Measurements from ENCODE around the gene EDC3.

The EDC3 gene

DNA sequence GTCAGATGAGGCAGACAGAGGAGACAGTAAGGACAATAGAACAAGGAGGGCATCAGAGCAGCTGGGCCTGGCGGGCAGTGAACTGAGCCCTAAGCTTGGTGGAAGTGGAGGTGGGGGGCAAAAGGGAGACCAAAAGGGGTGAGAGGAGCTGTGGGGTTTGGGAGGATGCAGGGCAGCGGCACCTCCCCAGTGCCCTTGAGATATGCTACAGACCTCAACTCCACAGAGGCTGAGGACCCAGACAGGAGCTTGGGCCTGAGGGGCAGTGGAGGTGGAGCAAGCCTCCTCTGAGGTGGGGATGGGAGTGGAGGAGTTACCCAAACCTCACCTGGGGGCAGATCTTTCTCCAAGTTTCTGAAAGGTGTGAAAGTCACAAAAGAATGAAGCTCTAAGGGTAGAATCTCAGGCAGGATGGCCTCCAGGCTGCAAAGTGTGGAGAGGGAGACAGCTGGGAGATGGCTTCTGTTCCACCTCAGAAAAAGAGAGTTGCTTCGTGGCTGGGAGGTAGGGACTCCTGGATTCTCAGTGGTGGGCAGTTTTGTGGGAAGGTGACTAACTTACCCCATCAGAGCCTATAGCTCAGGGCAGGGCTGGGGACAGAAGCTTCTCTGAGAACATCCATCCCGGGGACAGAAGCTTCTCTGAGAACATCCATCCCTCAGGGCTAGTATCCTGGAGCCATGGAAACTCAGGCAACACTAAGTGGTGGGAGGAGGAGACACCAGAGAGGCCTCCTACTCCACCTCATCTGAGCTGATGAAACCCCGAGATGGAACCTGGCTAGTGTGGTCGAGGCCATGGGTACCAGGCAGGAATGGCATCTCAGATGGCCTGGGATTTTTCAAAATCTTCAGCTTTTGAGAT lies 82.5 kb downstream of the EDC3 start:
- Histone ChIP-seq H3K4me1 (ENCODE audit: control insufficient read depth, low read depth, low read length) (peaks cover 2% of the 10 kb centered on the region), H3K9ac (ENCODE audit: low read length) (no peak overlapping the region), H3K18ac (ENCODE audit: low read length) (no peak overlapping the region), H3K79me2 (ENCODE audit: control insufficient read depth, insufficient read depth, low read length) (peaks cover 25% of the 10 kb centered on the region), H3K4ac (ENCODE audit: low read depth, low read length) (no peak overlapping the region), H3K23ac (ENCODE audit: low read length) (no peak overlapping the region), H4K5ac (ENCODE audit: low read length) (no peak overlapping the region), H2BK120ac (ENCODE audit: low read depth, low read length) (no peak overlapping the region), H3K4me2 (ENCODE audit: low read length) (no peak overlapping the region), H3K27me3 (ENCODE audit: insufficient read depth, low read length, poor library complexity) (no peaks in the 10 kb centered on the region), H2BK5ac (ENCODE audit: low read length) (no peak overlapping the region), H3K56ac (ENCODE audit: low read length) (peak overlapping the region; percentile 75), H4K8ac (ENCODE audit: low read depth, low read length) (no peak overlapping the region), H2AK5ac (ENCODE audit: low read length) (no peak overlapping the region), H3K27ac (ENCODE audit: low read depth, low read length) (no peak overlapping the region), H2BK15ac (replicated peaks; ENCODE audit: low read depth) (no peak overlapping the region), H3K4me3 (ENCODE audit: low read length) (no peak overlapping the region), H3K36me3 (ENCODE audit: control insufficient read depth, insufficient read depth, low read length) (no peaks in the 10 kb centered on the region), H3K79me1 (ENCODE audit: low read length) (peaks cover 15% of the 10 kb centered on the region)
- no CpG with 5 or more reads among the region's 6 CpGs for WGBS (ENCODE audit: extremely low coverage, insufficient coverage, low lambda C conversion rate)
- peak; percentile 78 for DNase-seq

- Histone ChIP-seq H3K79me1 (ENCODE audit: low read length) (peaks cover 10% of the 10 kb centered on the region), H2BK5ac (ENCODE audit: low read length) (no peak overlapping the region), H3K18ac (ENCODE audit: low read length) (no peak overlapping the region), H2BK120ac (ENCODE audit: low read depth, low read length) (no peak overlapping the region), H3K23ac (ENCODE audit: low read length) (no peak overlapping the region), H3K27me3 (ENCODE audit: insufficient read depth, low read length, poor library complexity) (no peaks in the 10 kb centered on the region), H3K36me3 (ENCODE audit: control insufficient read depth, insufficient read depth, low read length) (no peaks in the 10 kb centered on the region), H3K4me3 (ENCODE audit: low read length) (no peak overlapping the region), H3K4me2 (ENCODE audit: low read length) (no peak overlapping the region), H3K27ac (ENCODE audit: low read depth, low read length) (no peak overlapping the region), H4K8ac (ENCODE audit: low read depth, low read length) (no peak overlapping the region), H3K9ac (ENCODE audit: low read length) (no peak overlapping the region), H3K4me1 (ENCODE audit: control insufficient read depth, low read depth, low read length) (peaks cover 2% of the 10 kb centered on the region), H2BK15ac (replicated peaks; ENCODE audit: low read depth) (no peak overlapping the region), H3K4ac (ENCODE audit: low read depth, low read length) (no peak overlapping the region), H3K79me2 (ENCODE audit: control insufficient read depth, insufficient read depth, low read length) (peaks cover 19% of the 10 kb centered on the region), H4K5ac (ENCODE audit: low read length) (no peak overlapping the region), H2AK5ac (ENCODE audit: low read length) (no peak overlapping the region), H3K56ac (ENCODE audit: low read length) (no peak overlapping the region)
- no peak for DNase-seq
- no CpG with 5 or more reads among the region's 2 CpGs for WGBS (ENCODE audit: extremely low coverage, insufficient coverage, low lambda C conversion rate)
These were observed 83.1 kb downstream of the EDC3 start for GRCh38 chr15:74612677-74613076.

GRCh38 chr15:74611834-74612233 lies 84.0 kb downstream of the EDC3 start:
- Histone ChIP-seq H3K56ac (ENCODE audit: low read length) (no peak overlapping the region), H3K4me3 (ENCODE audit: low read length) (no peak overlapping the region), H2BK120ac (ENCODE audit: low read depth, low read length) (no peak overlapping the region), H3K23ac (ENCODE audit: low read length) (no peak overlapping the region), H2AK5ac (ENCODE audit: low read length) (no peak overlapping the region), H2BK5ac (ENCODE audit: low read length) (no peak overlapping the region), H4K8ac (ENCODE audit: low read depth, low read length) (no peak overlapping the region), H3K36me3 (ENCODE audit: control insufficient read depth, insufficient read depth, low read length) (no peaks in the 10 kb centered on the region), H3K79me1 (ENCODE audit: low read length) (peaks cover 5% of the 10 kb centered on the region), H3K79me2 (ENCODE audit: control insufficient read depth, insufficient read depth, low read length) (peaks cover 10% of the 10 kb centered on the region), H3K18ac (ENCODE audit: low read length) (no peak overlapping the region), H3K27ac (ENCODE audit: low read depth, low read length) (no peak overlapping the region), H3K4me1 (ENCODE audit: control insufficient read depth, low read depth, low read length) (peaks cover 2% of the 10 kb centered on the region), H4K5ac (ENCODE audit: low read length) (no peak overlapping the region), H3K9ac (ENCODE audit: low read length) (no peak overlapping the region), H3K27me3 (ENCODE audit: insufficient read depth, low read length, poor library complexity) (no peaks in the 10 kb centered on the region), H2BK15ac (replicated peaks; ENCODE audit: low read depth) (no peak overlapping the region), H3K4me2 (ENCODE audit: low read length) (no peak overlapping the region), H3K4ac (ENCODE audit: low read depth, low read length) (no peak overlapping the region)
- no CpG with 5 or more reads among the region's 6 CpGs for WGBS (ENCODE audit: extremely low coverage, insufficient coverage, low lambda C conversion rate)
- DNase-seq = no peak

DNA sequence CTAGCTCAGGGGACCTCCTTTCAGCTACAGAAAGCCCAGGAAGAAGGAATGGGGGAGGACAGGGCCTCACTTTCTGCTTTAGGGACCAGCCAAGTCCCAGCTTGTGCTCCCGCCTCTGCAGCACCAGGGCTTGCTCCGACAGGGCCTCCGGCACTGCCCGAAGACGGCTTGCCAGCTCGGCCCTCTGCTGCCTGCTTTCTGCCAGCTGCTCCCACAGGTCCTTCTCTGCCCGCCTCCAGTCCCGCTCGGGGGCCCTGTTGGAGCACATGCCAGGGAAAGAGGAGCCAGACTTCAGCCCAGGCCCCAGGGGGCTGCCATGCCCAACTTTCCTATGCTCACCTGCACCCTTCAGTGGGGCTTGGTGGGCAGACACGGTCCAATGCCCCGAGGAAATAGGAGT lies 84.5 kb downstream of the EDC3 start:
- Histone ChIP-seq H3K4me1 (ENCODE audit: control insufficient read depth, low read depth, low read length) (no peaks in the 10 kb centered on the region), H3K9ac (ENCODE audit: low read length) (no peak overlapping the region), H3K79me2 (ENCODE audit: control insufficient read depth, insufficient read depth, low read length) (peaks cover 5% of the 10 kb centered on the region), H2BK15ac (replicated peaks; ENCODE audit: low read depth) (no peak overlapping the region), H3K56ac (ENCODE audit: low read length) (no peak overlapping the region), H4K5ac (ENCODE audit: low read length) (no peak overlapping the region), H3K23ac (ENCODE audit: low read length) (no peak overlapping the region), H2BK120ac (ENCODE audit: low read depth, low read length) (no peak overlapping the region), H3K4me2 (ENCODE audit: low read length) (no peak overlapping the region), H2BK5ac (ENCODE audit: low read length) (no peak overlapping the region), H4K8ac (ENCODE audit: low read depth, low read length) (no peak overlapping the region), H3K27ac (ENCODE audit: low read depth, low read length) (no peak overlapping the region), H2AK5ac (ENCODE audit: low read length) (no peak overlapping the region), H3K36me3 (ENCODE audit: control insufficient read depth, insufficient read depth, low read length) (no peaks in the 10 kb centered on the region), H3K4me3 (ENCODE audit: low read length) (no peak overlapping the region), H3K79me1 (ENCODE audit: low read length) (peaks cover 2% of the 10 kb centered on the region), H3K27me3 (ENCODE audit: insufficient read depth, low read length, poor library complexity) (no peaks in the 10 kb centered on the region), H3K18ac (ENCODE audit: low read length) (no peak overlapping the region), H3K4ac (ENCODE audit: low read depth, low read length) (no peak overlapping the region)
- WGBS (ENCODE audit: extremely low coverage, insufficient coverage, low lambda C conversion rate) = no CpG with 5 or more reads among the region's 11 CpGs
- DNase-seq = no peak

DNA sequence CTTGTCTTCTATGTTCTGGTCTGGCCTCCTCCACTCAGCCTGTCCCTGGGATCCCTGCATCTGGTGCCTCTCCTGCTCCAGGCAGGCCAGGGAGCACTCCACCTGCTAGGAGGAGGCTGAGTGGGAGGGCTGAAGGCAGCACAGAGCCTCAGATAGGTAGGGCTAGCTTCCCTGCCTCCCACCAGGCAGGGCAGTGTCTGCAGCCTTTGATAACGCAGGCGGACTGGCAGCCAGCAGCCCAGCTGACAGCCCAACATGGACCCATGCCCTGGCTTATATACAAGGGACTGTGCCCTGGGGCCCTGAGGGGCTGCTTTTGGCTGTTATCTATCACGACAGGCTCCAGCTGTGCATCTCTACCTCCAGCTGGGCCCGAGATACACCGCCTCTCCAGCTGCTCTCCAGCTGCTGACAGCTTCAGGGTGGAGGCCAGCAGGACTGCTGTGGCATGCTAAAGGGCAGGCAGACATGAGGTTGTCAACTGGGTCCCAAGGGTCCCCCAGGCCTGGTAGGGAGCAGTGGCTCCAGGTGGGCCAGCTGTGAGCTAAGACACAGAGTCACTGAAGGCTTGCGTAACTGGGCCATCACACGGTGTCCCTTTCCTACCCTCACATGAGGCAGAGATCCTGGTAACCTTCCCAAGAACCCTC lies 85.4 kb downstream of the EDC3 start:
- Histone ChIP-seq H3K23ac (ENCODE audit: low read length) (no peak overlapping the region), H3K4me2 (ENCODE audit: low read length) (no peak overlapping the region), H3K27me3 (ENCODE audit: insufficient read depth, low read length, poor library complexity) (no peaks in the 10 kb centered on the region), H4K8ac (ENCODE audit: low read depth, low read length) (no peak overlapping the region), H3K9ac (ENCODE audit: low read length) (no peak overlapping the region), H3K4me3 (ENCODE audit: low read length) (no peak overlapping the region), H3K4me1 (ENCODE audit: control insufficient read depth, low read depth, low read length) (no peaks in the 10 kb centered on the region), H4K5ac (ENCODE audit: low read length) (no peak overlapping the region), H2AK5ac (ENCODE audit: low read length) (no peak overlapping the region), H3K36me3 (ENCODE audit: control insufficient read depth, insufficient read depth, low read length) (no peaks in the 10 kb centered on the region), H3K27ac (ENCODE audit: low read depth, low read length) (no peak overlapping the region), H3K56ac (ENCODE audit: low read length) (no peak overlapping the region), H3K18ac (ENCODE audit: low read length) (no peak overlapping the region), H2BK15ac (replicated peaks; ENCODE audit: low read depth) (no peak overlapping the region), H3K4ac (ENCODE audit: low read depth, low read length) (no peak overlapping the region), H2BK5ac (ENCODE audit: low read length) (no peak overlapping the region), H2BK120ac (ENCODE audit: low read depth, low read length) (no peak overlapping the region), H3K79me2 (ENCODE audit: control insufficient read depth, insufficient read depth, low read length) (no peaks in the 10 kb centered on the region), H3K79me1 (ENCODE audit: low read length) (no peaks in the 10 kb centered on the region)
- DNase-seq = peak; percentile 21
- WGBS (ENCODE audit: extremely low coverage, insufficient coverage, low lambda C conversion rate) = no CpG with 5 or more reads among the region's 7 CpGs
